SK-N-SH (cell line): ENCODE results near the gene CEP43. TPM values are rescaled to one million over a fixed set of nuclear protein-coding genes. Genes with fewer than 3 reads are reported as not detected.

Source experiments
- CTCF ChIA-PET: fragments of 300-600, 350-600 bp; formaldehyde crosslinking; extraction: SDS; loops from one replicate; lab custom pipeline; 2021; lab: Yijun Ruan, JAX
- POLR2A ChIA-PET: fragments of 350-600 bp; sonication (Branson Sonifier 250); formaldehyde crosslinking; extraction: SDS; loops from one replicate; lab custom pipeline; 2020; ENCODE audit warnings: antibody characterized with exemption, inconsistent platforms; lab: Yijun Ruan, JAX
- DNase-seq: peaks from one replicate; pipeline ENCODE4 v3.0.0; 2012
- H2AFZ ChIP-seq: fragments of 200-600 bp; sonication (generic); 2 replicates; pipeline ENCODE4 v1.8.1; 2016; ENCODE audit warnings: antibody characterized with exemption, mild to moderate bottlenecking, low read depth
- H3F3A ChIP-seq: fragments of 200-600 bp; sonication (generic); replicated peaks from 2 replicates; pipeline ENCODE3; 2016; ENCODE audit warnings: antibody characterized with exemption, mild to moderate bottlenecking; ENCODE audit not compliant: insufficient read depth
- H3K27ac ChIP-seq, 2 experiments: fragments of 200-500 bp in 1 of 2; fragments of 200-600 bp in 1 of 2; sonication (Bioruptor generic) in 1 of 2; sonication (generic), shearing (Covaris generic) in 1 of 2; 2 replicates each; pipeline versions ENCODE4 v1.5.1 to v1.6.1; 2014 to 2016; ENCODE audit warnings: low read depth in 2 of 2, inconsistent platforms in 1 of 2, low read length in 1 of 2, mild to moderate bottlenecking in 1 of 2, mixed read lengths in 1 of 2
- H3K27me3 ChIP-seq: fragments of 200-600 bp; sonication (generic), shearing (Covaris generic); 2 replicates; pipeline ENCODE4 v1.6.1; 2016; ENCODE audit warnings: mixed run types; ENCODE audit not compliant: insufficient read depth
- H3K36me3 ChIP-seq, 2 experiments: fragments of 200-500 bp in 1 of 2; fragments of 200-600 bp in 1 of 2; sonication (Bioruptor generic) in 1 of 2; sonication (generic) in 1 of 2; replicated peaks in 1 of 2; 2 replicates each; pipeline versions ENCODE3 to v1.5.1; 2014 to 2016; ENCODE audit warnings: low read length in 1 of 2, mild to moderate bottlenecking in 1 of 2; ENCODE audit not compliant: insufficient read depth in 2 of 2, control insufficient read depth in 1 of 2
- H3K4me1 ChIP-seq, 2 experiments: fragments of 200-500 bp in 1 of 2; fragments of 200-600 bp in 1 of 2; sonication (Bioruptor generic) in 1 of 2; sonication (generic), shearing (Covaris generic) in 1 of 2; 2 replicates each; pipeline versions ENCODE4 v1.5.1 to v1.6.1; 2014 to 2016; ENCODE audit warnings: low read depth in 1 of 2, low read length in 1 of 2, mixed run types in 1 of 2; ENCODE audit not compliant: insufficient read depth in 2 of 2, control insufficient read depth in 1 of 2
- H3K4me2 ChIP-seq: fragments of 200-600 bp; sonication (generic), shearing (Covaris generic); 2 replicates; pipeline ENCODE4 v1.6.1; 2017; ENCODE audit warnings: mixed run types
- H3K4me3 ChIP-seq, 2 experiments: fragments of 200-500 bp in 1 of 2; fragments of 200-600 bp in 1 of 2; sonication (Bioruptor generic) in 1 of 2; sonication (generic), shearing (Covaris generic) in 1 of 2; 2 replicates each; pipeline versions ENCODE4 v1.5.1 to v1.8.1; 2014 to 2016; ENCODE audit warnings: low read depth in 2 of 2, inconsistent platforms in 1 of 2, low read length in 1 of 2, mild to moderate bottlenecking in 1 of 2, mixed read lengths in 1 of 2, moderate library complexity in 1 of 2
- H3K79me2 ChIP-seq: fragments of 200-600 bp; sonication (generic); 2 replicates; pipeline ENCODE4 v1.8.1; 2017; ENCODE audit warnings: mild to moderate bottlenecking; ENCODE audit not compliant: insufficient read depth
- H3K9ac ChIP-seq: fragments of 200-600 bp; sonication (generic); 2 replicates; pipeline ENCODE4 v1.6.1; 2017; ENCODE audit warnings: mixed run types
- H3K9me2 ChIP-seq: fragments of 200-600 bp; sonication (generic); 2 replicates; pipeline ENCODE4 v1.6.1; 2017; ENCODE audit warnings: mixed run types
- H3K9me3 ChIP-seq: fragments of 200-600 bp; sonication (generic); 2 replicates; pipeline ENCODE4 v1.6.1; 2017; ENCODE audit warnings: mixed run types, mild to moderate bottlenecking, moderate library complexity
- H4K20me1 ChIP-seq: fragments of 200-600 bp; sonication (generic); 2 replicates; pipeline ENCODE4 v1.6.1; 2017; ENCODE audit warnings: mild to moderate bottlenecking, mixed run types; ENCODE audit not compliant: insufficient read depth
- GATA2 ChIP-seq: sonication (generic); formaldehyde crosslinking; IDR thresholded peaks from 2 replicates; pipeline ENCODE4 v1.5.0; 2020; ENCODE audit warnings: mild to moderate bottlenecking, missing genetic modification reagents
- NRF1 ChIP-seq: IDR thresholded peaks from 2 replicates; pipeline ENCODE4 v1.6.1; 2012; ENCODE audit warnings: low read depth, mild to moderate bottlenecking, low read length
- RFX5 ChIP-seq: IDR thresholded peaks from 2 replicates; pipeline ENCODE4 v1.6.1; 2012; ENCODE audit warnings: mild to moderate bottlenecking, improper control_type of control experiment, low read length
- TCF12 ChIP-seq: IDR thresholded peaks from 2 replicates; pipeline ENCODE4 v1.4.0; 2012
- WGBS: methylation state at CpG from one replicate; pipeline ENCODE4 v1.1.6; 2017; ENCODE audit warnings: low lambda C conversion rate; 5-methylcytosine and 5-hydroxymethylcytosine counted together
- polyA plus RNA-seq, 3 experiments: library from polyadenylated mRNA; depleted of rRNA; stranded (reverse); fragments of >200 nt; gene quantifications; 2 replicates each; pipeline ENCODE4 v1.2.3, GENCODE V29; 2012
- small RNA-seq, 7 experiments: library from RNA; depleted of rRNA; stranded (forward); fragments of <200 nt; gene quantifications; one replicate each; pipeline ENCODE3, GENCODE V24; 2012
- TF ChIP-seq, protein P1 (sequence below): IDR thresholded peaks from 2 replicates; pipeline ENCODE4; 2012

Gene CEP43
- polyA plus RNA-seq, 1 of the 3 experiments (the other 2 are of a cell fraction): 7.5 TPM

GRCh38 chr6:167046861-167047495 is 47.8 kb downstream of the CEP43 start (continued):
- TF ChIP-seq RFX5: no peak

- Histone ChIP-seq H3F3A (peaks cover 7% of the 10 kb centered on the region), H3K4me1 (no peaks in the 10 kb centered on the region; a peak in 1 of 4 replicates), H3K4me2 (no peak overlapping the region), H3K36me3 (no peaks in the 10 kb centered on the region), H3K79me2 (no peaks in the 10 kb centered on the region), H2AFZ (no peak overlapping the region), H3K27ac (no peak overlapping the region), H3K9me3 (no peaks in the 10 kb centered on the region), H3K4me3 (no peak overlapping the region), H3K9ac (no peak overlapping the region), H3K9me2 (no peaks in the 10 kb centered on the region), H4K20me1 (no peaks in the 10 kb centered on the region), H3K27me3 (no peaks in the 10 kb centered on the region)
- DNase-seq: no peak
- WGBS: 94% methylated on average over 10 of the region's 10 CpGs
- no peak for TF ChIP-seq GATA2 (CRISPR knock-in tag)
- TF ChIP-seq, protein P1, sequence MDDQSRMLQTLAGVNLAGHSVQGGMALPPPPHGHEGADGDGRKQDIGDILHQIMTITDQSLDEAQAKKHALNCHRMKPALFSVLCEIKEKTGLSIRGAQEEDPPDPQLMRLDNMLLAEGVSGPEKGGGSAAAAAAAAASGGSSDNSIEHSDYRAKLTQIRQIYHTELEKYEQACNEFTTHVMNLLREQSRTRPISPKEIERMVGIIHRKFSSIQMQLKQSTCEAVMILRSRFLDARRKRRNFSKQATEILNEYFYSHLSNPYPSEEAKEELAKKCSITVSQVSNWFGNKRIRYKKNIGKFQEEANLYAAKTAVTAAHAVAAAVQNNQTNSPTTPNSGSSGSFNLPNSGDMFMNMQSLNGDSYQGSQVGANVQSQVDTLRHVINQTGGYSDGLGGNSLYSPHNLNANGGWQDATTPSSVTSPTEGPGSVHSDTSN: no peak
- TF ChIP-seq TCF12: no peak
- no peak for TF ChIP-seq NRF1
- CTCF ChIA-PET: interaction anchor here (0.6 to 1.2 kb wide), 3 partner anchors 12 to 273 kb away, joined by 3 to 4 read pairs (median 3); no protein-coding TSS in a partner anchor
- POLR2A ChIA-PET: no interaction called here
Measured at GRCh38 chr6:167047554-167047953, 48.4 kb downstream of the CEP43 start.

Small RNAs within 50 kb of the gene (small RNA-seq; reads per million reads assigned to genes)
- gene MIR3939: 0 to 0.43 (median 0) reads per million in 7 experiments

Other genes with a start within 250 kb of the CEP43 start
- gene RNASET2, start 42.8 kb upstream of the CEP43 start, polyA plus RNA-seq (2012; rRNA removed): 58.4 and 59.2 TPM in 2 replicates
- not detected in 2 replicates for gene CCR6, start 123.7 kb downstream of the CEP43 start, polyA plus RNA-seq (2012; rRNA removed)
- gene GPR31, start 158.6 kb downstream of the CEP43 start, polyA plus RNA-seq (2012; rRNA removed): not detected in 2 replicates